WTC11 (cell line): ENCODE measurements around the gene RGS5. TPM values are rescaled to one million over a fixed set of nuclear protein-coding genes. Genes with fewer than 3 reads are reported as not detected.

Experiments
- ATAC-seq: fragments of 200-7000 bp; cut with Tn5 transposase; 2 replicates; pipeline ENCODE4 v1.10.0; 2021; ENCODE audit warnings: mild to moderate bottlenecking, moderate library complexity
- CTCF ChIA-PET: fragments of 300-600 bp; sonication (Branson Sonifier 250); formaldehyde crosslinking; loops from one replicate; lab custom pipeline; 2021; ENCODE audit warnings: antibody characterized with exemption; lab: Charles Lee
- POLR2A ChIA-PET: fragments of 350-600 bp; sonication (Branson Sonifier 250); formaldehyde crosslinking; loops from one replicate; lab custom pipeline; 2021; ENCODE audit warnings: antibody characterized with exemption; lab: Charles Lee
- DNase-seq: peaks from one replicate; pipeline ENCODE4 v3.0.0; 2021; ENCODE audit warnings: low spot score
- H3K27ac Mint-ChIP-seq: 2 replicates; pipeline ENCODE4 v1.8.0; 2021; ENCODE audit warnings: mixed read lengths
- H3K27me3 Mint-ChIP-seq: 2 replicates; pipeline ENCODE4 v1.8.0; 2021; ENCODE audit warnings: low read depth, mild to moderate bottlenecking, moderate library complexity, mixed read lengths
- H3K36me3 Mint-ChIP-seq: 2 replicates; pipeline ENCODE4 v1.8.0; 2021; ENCODE audit warnings: mixed read lengths
- H3K4me1 Mint-ChIP-seq: 2 replicates; pipeline ENCODE4 v1.8.0; 2022; ENCODE audit warnings: mixed read lengths
- H3K4me3 Mint-ChIP-seq: 2 replicates; pipeline ENCODE4 v1.8.0; 2021; ENCODE audit warnings: mild to moderate bottlenecking, moderate library complexity, mixed read lengths
- H3K9me3 Mint-ChIP-seq: 2 replicates; pipeline ENCODE4 v1.8.0; 2021; ENCODE audit warnings: mixed read lengths
- ARID4B ChIP-seq: sonication (generic); formaldehyde crosslinking; IDR thresholded peaks from 2 replicates; pipeline ENCODE4 v1.8.0; 2023; ENCODE audit warnings: missing genetic modification reagents, mild to moderate bottlenecking, borderline replicate concordance
- ATF2 ChIP-seq: sonication (generic); formaldehyde crosslinking; IDR thresholded peaks from 2 replicates; pipeline ENCODE4 v1.8.1; 2022; ENCODE audit warnings: low read depth, missing genetic modification reagents, borderline replicate concordance
- CREM ChIP-seq: sonication (generic); formaldehyde crosslinking; IDR thresholded peaks from 2 replicates; pipeline ENCODE4 v1.8.1; 2022; ENCODE audit warnings: mild to moderate bottlenecking, missing genetic modification reagents, moderate library complexity
- ERG ChIP-seq: fragments of 250-450 bp; sonication (Bioruptor Pico); IDR thresholded peaks from 2 replicates; pipeline ENCODE4 v1.8.0; 2021; ENCODE audit warnings: mild to moderate bottlenecking
- ESRRA ChIP-seq: sonication (generic); formaldehyde crosslinking; IDR thresholded peaks from 2 replicates; pipeline ENCODE4 v1.8.1; 2022; ENCODE audit warnings: mild to moderate bottlenecking, missing genetic modification reagents, borderline replicate concordance
- HMGXB4 ChIP-seq: sonication (generic); formaldehyde crosslinking; IDR thresholded peaks from 2 replicates; pipeline ENCODE4 v1.8.1; 2023; ENCODE audit warnings: mild to moderate bottlenecking, moderate library complexity, missing genetic modification reagents
- IRF1 ChIP-seq: sonication (generic); formaldehyde crosslinking; IDR thresholded peaks from 2 replicates; pipeline ENCODE4 v1.8.0; 2023; ENCODE audit warnings: missing genetic modification reagents
- NFYB ChIP-seq: sonication (generic); formaldehyde crosslinking; conservative IDR thresholded peaks from 2 replicates; pipeline ENCODE4 v1.8.0; 2022; ENCODE audit warnings: low read depth, missing genetic modification reagents
- NR2C2 ChIP-seq: sonication (generic); formaldehyde crosslinking; IDR thresholded peaks from 2 replicates; pipeline ENCODE4 v1.8.0; 2022; ENCODE audit warnings: mild to moderate bottlenecking, missing genetic modification reagents
- RORB ChIP-seq: fragments of 250-450 bp; sonication (Bioruptor Pico); IDR thresholded peaks from 2 replicates; pipeline ENCODE4 v1.9.0; 2021; ENCODE audit warnings: mild to moderate bottlenecking
- SMAD3 ChIP-seq: sonication (generic); formaldehyde crosslinking; IDR thresholded peaks from 2 replicates; pipeline ENCODE4 v1.8.0; 2022; ENCODE audit warnings: missing genetic modification reagents, mild to moderate bottlenecking, borderline replicate concordance
- SMAD4 ChIP-seq: sonication (generic); formaldehyde crosslinking; IDR thresholded peaks from 2 replicates; pipeline ENCODE4 v1.8.0; 2022; ENCODE audit warnings: mild to moderate bottlenecking, missing genetic modification reagents
- ZBTB43 ChIP-seq: sonication (generic); formaldehyde crosslinking; IDR thresholded peaks from 2 replicates; pipeline ENCODE4 v1.8.1; 2023; ENCODE audit warnings: mild to moderate bottlenecking, missing genetic modification reagents
- ZNF219 ChIP-seq: sonication (generic); formaldehyde crosslinking; IDR thresholded peaks from 2 replicates; pipeline ENCODE4 v1.8.0; 2023; ENCODE audit warnings: missing genetic modification reagents, mild to moderate bottlenecking, borderline replicate concordance
- ZNF281 ChIP-seq: sonication (generic); formaldehyde crosslinking; IDR thresholded peaks from 2 replicates; pipeline ENCODE4 v1.8.0; 2023; ENCODE audit warnings: mild to moderate bottlenecking, missing genetic modification reagents
- ZNF416 ChIP-seq: fragments of 250-450 bp; sonication (Bioruptor Pico); IDR thresholded peaks from 2 replicates; pipeline ENCODE4 v1.9.0; 2021; ENCODE audit warnings: mild to moderate bottlenecking, inconsistent platforms
- ZNF671 ChIP-seq: fragments of 250-450 bp; sonication (Bioruptor Pico); IDR thresholded peaks from 2 replicates; pipeline ENCODE4 v1.8.0; 2021; ENCODE audit warnings: mild to moderate bottlenecking
- ZSCAN18 ChIP-seq: fragments of 250-450 bp; sonication (Bioruptor Pico); IDR thresholded peaks from 2 replicates; pipeline ENCODE4 v2.1.2; 2022; ENCODE audit warnings: mild to moderate bottlenecking, moderate library complexity
- total RNA-seq: library from RNA; stranded (reverse); gene quantifications from 3 replicates; pipeline ENCODE4 v1.2.3, GENCODE V29; 2021

Gene RGS5
- total RNA-seq, 1 experiment from 2014 or later = 23.6 TPM

- POLR2A ChIA-PET = interaction anchor here (1.6 kb wide), 1 partner anchor 118 kb away, joined by 3 read pairs; the partner anchor contains the start of gene NUF2
- Mint-ChIP-seq H3K4me1 (peaks cover 40% of the 10 kb centered on the region), H3K9me3 (no peaks in the 10 kb centered on the region), H3K27me3 (no peaks in the 10 kb centered on the region), H3K36me3 (no peaks in the 10 kb centered on the region), H3K4me3 (peak overlapping the region; percentile 16; the same call in 1 of the 2 replicates), H3K27ac (peak overlapping the region; percentile 94)
- TF ChIP-seq SMAD3 (CRISPR knock-in tag) = no peak
- TF ChIP-seq ZNF416 (CRISPR knock-in tag) = no peak
- TF ChIP-seq HMGXB4 (CRISPR knock-in tag) = no peak
- no peak for TF ChIP-seq ZBTB43 (CRISPR knock-in tag)
- no peak for TF ChIP-seq ZSCAN18 (CRISPR knock-in tag)
- TF ChIP-seq NR2C2 (CRISPR knock-in tag) = no peak
- TF ChIP-seq ATF2 = no peak
- no peak for TF ChIP-seq ZNF671 (CRISPR knock-in tag)
- TF ChIP-seq RORB (CRISPR knock-in tag) = no peak
- no peak for TF ChIP-seq ESRRA (CRISPR knock-in tag)
- no peak for TF ChIP-seq SMAD4
- TF ChIP-seq IRF1 (CRISPR knock-in tag) = no peak
- no peak for TF ChIP-seq CREM (CRISPR knock-in tag)
- TF ChIP-seq ARID4B (CRISPR knock-in tag) = no peak
- no peak for TF ChIP-seq ZNF281 (CRISPR knock-in tag)
- no peak for TF ChIP-seq ZNF219
- no peak for TF ChIP-seq ERG (CRISPR knock-in tag)
- TF ChIP-seq NFYB (CRISPR knock-in tag) = no peak
- DNase-seq = no peak
- CTCF ChIA-PET = interaction anchor here (1.5 kb wide), 3 partner anchors 28 to 325 kb away, joined by 6 to 8 read pairs (median 7); partner anchors contain the start of gene RGS4
- no peak for ATAC-seq
These were observed 845 bp upstream of the RGS5 start for GRCh38 chr1:163203561-163203960.
